ENCODE data around the gene CT83. TPM values are rescaled to one million over a fixed set of nuclear protein-coding genes. Genes with fewer than 3 reads are reported as not detected.

The CT83 gene
- total RNA-seq, 4 donors from 2014 or later, result not detected

- no peak overlapping the region for H3K27ac ChIP-seq
- H3K27me3 ChIP-seq, result no peaks in the 10 kb centered on the region
- no peaks in the 10 kb centered on the region for H3K9me3 ChIP-seq
- no peak for ATAC-seq
- H3K4me3 ChIP-seq, result no peak overlapping the region
- H3K36me3 ChIP-seq, result no peaks in the 10 kb centered on the region
- no peaks in the 10 kb centered on the region for H3K4me1 ChIP-seq
- TF ChIP-seq EP300 (IDR thresholded peaks at IDR 0.05) (no peak), POLR2AphosphoS5 (IDR thresholded peaks at IDR 0.05) (no peak), CTCF (IDR thresholded peaks at IDR 0.05) (no peak), POLR2A (IDR thresholded peaks at IDR 0.05) (no peak)
- WGBS, 2 donors (ENCODE audit: low coverage in 1 of 2), result 48 to 83% methylated on average over 1 to 2 of the region's 2 CpGs
These were observed 13.6 kb downstream of the CT83 start for GRCh38 chrX:116449156-116449555.

DNA sequence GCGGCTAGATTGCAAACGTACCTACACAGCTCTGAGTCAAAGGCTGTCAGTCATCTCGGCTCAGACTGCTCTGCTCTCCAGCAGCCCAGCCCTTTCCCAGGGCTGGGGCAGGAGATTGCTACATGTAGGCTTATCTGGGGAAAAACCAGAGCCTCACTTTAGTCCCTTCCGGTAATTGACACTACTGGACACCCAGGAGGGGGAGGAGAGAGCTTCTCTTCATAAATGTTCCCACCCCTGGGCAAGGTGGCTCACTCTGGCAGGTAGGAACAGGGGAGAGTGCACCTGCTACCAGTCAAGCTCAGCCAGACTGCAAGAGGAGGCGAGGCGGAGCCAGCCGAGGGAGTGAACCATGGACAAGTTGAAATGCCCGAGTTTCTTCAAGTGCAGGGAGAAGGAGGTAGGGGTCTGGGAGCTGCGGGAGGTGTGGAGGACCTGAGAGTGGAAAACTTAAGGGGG, 26.4 kb downstream of the CT83 start, which contains the start of gene SLC6A14:
Gene SLC6A14 (plus strand): TSS at position 249 of the 459 bp plus-strand sequence. CDS start 104 bp downstream, at position 353.
- 69% methylated on average over 6 of the region's 9 CpGs; no CpG with 5 or more reads in 1 of the 2 donors for WGBS, 2 donors (ENCODE audit: low coverage in 1 of 2)
- TF ChIP-seq POLR2AphosphoS5 (IDR thresholded peaks at IDR 0.05) (no peak), POLR2A (IDR thresholded peaks at IDR 0.05) (no peak), CTCF (IDR thresholded peaks at IDR 0.05) (no peak), EP300 (IDR thresholded peaks at IDR 0.05) (no peak)
- Histone ChIP-seq H3K4me1 (no peaks in the 10 kb centered on the region), H3K36me3 (no peaks in the 10 kb centered on the region), H3K9me3 (no peaks in the 10 kb centered on the region), H3K27me3 (no peaks in the 10 kb centered on the region), H3K4me3 (no peak within 1 kb of the TSS), H3K27ac (no peak within 1 kb of the TSS)
- ATAC-seq, result no peak

DNA sequence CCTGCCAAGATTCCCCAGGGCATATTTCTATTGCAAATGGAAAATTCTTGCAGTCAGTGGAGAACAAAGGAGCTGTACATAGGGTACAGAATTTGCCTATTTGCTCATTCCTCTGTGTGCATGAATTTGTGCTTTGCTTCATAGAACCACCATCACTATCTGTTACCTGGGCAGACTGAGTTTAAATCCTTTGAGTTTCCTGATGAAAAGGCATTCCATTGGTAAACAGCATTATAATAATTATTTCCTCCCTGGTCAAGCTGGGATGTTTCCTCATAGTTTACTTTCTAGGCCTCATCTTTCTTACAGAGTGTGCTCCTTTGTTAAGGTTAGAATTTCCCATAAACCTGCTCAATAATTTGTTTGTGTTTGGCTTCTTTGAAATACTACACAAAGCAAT, 27.2 kb downstream of the CT83 start:
- no peak overlapping the region for H3K27ac ChIP-seq
- H3K9me3 ChIP-seq, result no peaks in the 10 kb centered on the region
- H3K4me1 ChIP-seq, result no peaks in the 10 kb centered on the region
- TF ChIP-seq CTCF (IDR thresholded peaks at IDR 0.05), result no peak
- TF ChIP-seq EP300 (IDR thresholded peaks at IDR 0.05), result no peak
- no peak for TF ChIP-seq POLR2AphosphoS5 (IDR thresholded peaks at IDR 0.05)
- no peak for TF ChIP-seq POLR2A (IDR thresholded peaks at IDR 0.05)
- H3K4me3 ChIP-seq, result no peak overlapping the region
- H3K36me3 ChIP-seq, result no peaks in the 10 kb centered on the region
- ATAC-seq, result no peak
- H3K27me3 ChIP-seq, result no peaks in the 10 kb centered on the region

DNA sequence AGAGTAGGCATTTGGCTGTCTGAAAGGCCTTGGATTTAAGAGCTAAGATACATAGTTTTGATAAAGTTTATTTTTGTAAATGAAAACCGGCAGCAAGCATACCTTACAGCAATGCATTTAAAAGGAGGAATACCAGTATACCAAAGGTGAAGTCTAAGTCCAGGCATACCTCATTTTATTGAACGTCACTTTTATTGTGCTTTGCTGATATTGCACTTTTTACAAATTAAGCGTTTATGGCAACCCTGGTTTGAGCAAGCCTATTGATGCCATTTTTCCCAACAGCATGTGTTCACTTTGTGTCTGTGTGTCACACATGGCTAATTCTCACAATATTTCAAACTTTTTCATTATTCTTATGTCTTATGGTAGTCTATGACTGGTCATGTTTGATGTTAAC, 34.8 kb downstream of the CT83 start:
- 85 to 90% methylated on average over 3 of the region's 3 CpGs for WGBS, 2 donors (ENCODE audit: low coverage in 1 of 2)
- Histone ChIP-seq H3K9me3 (no peaks in the 10 kb centered on the region), H3K36me3 (no peaks in the 10 kb centered on the region), H3K4me1 (no peaks in the 10 kb centered on the region), H3K27ac (no peak overlapping the region), H3K4me3 (no peak overlapping the region), H3K27me3 (no peaks in the 10 kb centered on the region)
- no peak for ATAC-seq
- no peak for TF ChIP-seq CTCF (IDR thresholded peaks at IDR 0.05)

DNA sequence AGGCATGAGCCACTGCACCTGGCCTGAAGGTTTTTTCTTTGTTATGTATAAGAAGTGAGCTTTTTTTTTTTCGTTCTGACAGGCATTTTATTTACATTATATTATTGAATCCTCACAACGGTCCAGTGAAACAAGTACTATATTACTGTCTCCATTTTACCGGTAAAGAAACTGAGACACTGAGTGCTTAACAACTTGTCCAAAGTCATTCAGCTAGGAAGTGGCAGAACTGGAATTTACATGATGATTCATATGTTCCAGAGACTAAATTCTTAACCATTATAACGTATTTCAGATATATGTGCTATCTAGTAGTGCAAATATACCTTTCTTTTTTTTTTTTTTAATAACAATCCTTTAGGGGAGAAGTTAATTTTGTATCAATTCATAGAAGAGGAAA, 44.8 kb downstream of the CT83 start:
- TF ChIP-seq POLR2AphosphoS5 (IDR thresholded peaks at IDR 0.05) (no peak), CTCF (IDR thresholded peaks at IDR 0.05) (no peak), POLR2A (IDR thresholded peaks at IDR 0.05) (no peak), EP300 (IDR thresholded peaks at IDR 0.05) (no peak)
- no peak for ATAC-seq
- Histone ChIP-seq H3K27ac (no peak overlapping the region), H3K4me1 (no peaks in the 10 kb centered on the region), H3K9me3 (no peaks in the 10 kb centered on the region), H3K36me3 (no peaks in the 10 kb centered on the region), H3K27me3 (no peaks in the 10 kb centered on the region), H3K4me3 (no peak overlapping the region)
- 43 to 50% methylated on average over 4 of the region's 4 CpGs for WGBS, 2 donors (ENCODE audit: low coverage in 1 of 2)
